Neural progenitor cell (in vitro differentiated cells): ENCODE results near the gene ADRA2B. TPM values are rescaled to one million over a fixed set of nuclear protein-coding genes. Genes with fewer than 3 reads are reported as not detected.

Experiments used
- DNase-seq: peaks from one replicate; pipeline ENCODE4 v3.0.0-alpha.2; 2016; ENCODE audit warnings: low spot score
- H2AFZ ChIP-seq: fragments of 200-600 bp; sonication (generic); replicated peaks from 2 replicates; pipeline ENCODE4 v1.6.1; 2016; ENCODE audit warnings: antibody characterized with exemption
- H3F3A ChIP-seq: fragments of 200-600 bp; sonication (generic); 2 replicates; pipeline ENCODE4 v1.6.1; 2016; ENCODE audit warnings: antibody characterized with exemption, low read depth
- H3K27ac ChIP-seq: fragments of 200-600 bp; sonication (generic); 2 replicates; pipeline ENCODE4 v1.5.1; 2016; ENCODE audit warnings: mild to moderate bottlenecking
- H3K27me3 ChIP-seq: fragments of 200-600 bp; sonication (generic); 2 replicates; pipeline ENCODE4 v1.6.1; 2016; ENCODE audit warnings: mild to moderate bottlenecking, moderate library complexity
- H3K36me3 ChIP-seq: fragments of 200-600 bp; sonication (generic); 2 replicates; pipeline ENCODE4 v1.5.1; 2016
- H3K4me1 ChIP-seq: fragments of 200-600 bp; sonication (generic); 2 replicates; pipeline ENCODE4 v1.6.1; 2016; ENCODE audit warnings: mixed run types
- H3K4me2 ChIP-seq: fragments of 200-600 bp; sonication (generic); 2 replicates; pipeline ENCODE4 v1.6.1; 2016
- H3K4me3 ChIP-seq: fragments of 200-600 bp; sonication (generic); 2 replicates; pipeline ENCODE4 v1.5.1; 2016
- H3K79me2 ChIP-seq: fragments of 200-600 bp; sonication (generic); 2 replicates; pipeline ENCODE4 v1.6.1; 2016; ENCODE audit warnings: low read depth
- H3K9ac ChIP-seq: fragments of 200-600 bp; sonication (generic); 2 replicates; pipeline ENCODE4 v1.6.1; 2016
- H3K9me3 ChIP-seq: fragments of 200-600 bp; sonication (generic); 2 replicates; pipeline ENCODE4 v1.5.1; 2016; ENCODE audit warnings: low read depth
- H4K20me1 ChIP-seq: fragments of 200-600 bp; sonication (generic); 2 replicates; pipeline ENCODE4 v1.6.1; 2016; ENCODE audit warnings: low read depth
- H3K27ac Mint-ChIP-seq: 3 replicates; pipeline ENCODE4 v1.8.0; 2021; ENCODE audit warnings: mixed read lengths
- H3K27me3 Mint-ChIP-seq: 2 replicates; pipeline ENCODE4 v1.8.0; 2022; ENCODE audit warnings: low read depth, mild to moderate bottlenecking, inconsistent platforms, moderate library complexity, mixed read lengths; ENCODE audit not compliant: insufficient read depth
- H3K36me3 Mint-ChIP-seq: 3 replicates; pipeline ENCODE4 v1.8.0; 2021; ENCODE audit warnings: mixed read lengths
- H3K4me1 Mint-ChIP-seq: 3 replicates; pipeline ENCODE4 v1.8.0; 2021; ENCODE audit warnings: mixed read lengths
- H3K4me3 Mint-ChIP-seq: 3 replicates; pipeline ENCODE4 v1.8.0; 2021; ENCODE audit warnings: mild to moderate bottlenecking, moderate library complexity, mixed read lengths
- H3K9me3 Mint-ChIP-seq: 3 replicates; pipeline ENCODE4 v1.8.0; 2020; ENCODE audit warnings: mixed read lengths
- EZH2 ChIP-seq: fragments of 200-600 bp; sonication (generic); IDR thresholded peaks from 2 replicates; pipeline ENCODE4 v1.6.1; 2017; ENCODE audit warnings: antibody characterized with exemption, mild to moderate bottlenecking, moderate library complexity
- EZH2phosphoT487 ChIP-seq: fragments of 200-600 bp; sonication (generic); IDR thresholded peaks from 2 replicates; pipeline ENCODE4 v1.6.1; 2017; ENCODE audit warnings: antibody characterized with exemption
- total RNA-seq: library from RNA; depleted of rRNA; stranded (reverse); fragments of >200 nt; gene quantifications from 2 replicates; pipeline ENCODE4 v1.2.3, GENCODE V29; 2015; ENCODE audit warnings: low replicate concordance
- TF ChIP-seq, protein P1 (sequence below): fragments of 200-600 bp; sonication (generic); IDR thresholded peaks from 2 replicates; pipeline ENCODE4 v1.5.1; 2017; ENCODE audit warnings: antibody characterized with exemption, mild to moderate bottlenecking

Gene ADRA2B
- total RNA-seq, 1 donor from 2014 or later, result 3.0 TPM

DNA sequence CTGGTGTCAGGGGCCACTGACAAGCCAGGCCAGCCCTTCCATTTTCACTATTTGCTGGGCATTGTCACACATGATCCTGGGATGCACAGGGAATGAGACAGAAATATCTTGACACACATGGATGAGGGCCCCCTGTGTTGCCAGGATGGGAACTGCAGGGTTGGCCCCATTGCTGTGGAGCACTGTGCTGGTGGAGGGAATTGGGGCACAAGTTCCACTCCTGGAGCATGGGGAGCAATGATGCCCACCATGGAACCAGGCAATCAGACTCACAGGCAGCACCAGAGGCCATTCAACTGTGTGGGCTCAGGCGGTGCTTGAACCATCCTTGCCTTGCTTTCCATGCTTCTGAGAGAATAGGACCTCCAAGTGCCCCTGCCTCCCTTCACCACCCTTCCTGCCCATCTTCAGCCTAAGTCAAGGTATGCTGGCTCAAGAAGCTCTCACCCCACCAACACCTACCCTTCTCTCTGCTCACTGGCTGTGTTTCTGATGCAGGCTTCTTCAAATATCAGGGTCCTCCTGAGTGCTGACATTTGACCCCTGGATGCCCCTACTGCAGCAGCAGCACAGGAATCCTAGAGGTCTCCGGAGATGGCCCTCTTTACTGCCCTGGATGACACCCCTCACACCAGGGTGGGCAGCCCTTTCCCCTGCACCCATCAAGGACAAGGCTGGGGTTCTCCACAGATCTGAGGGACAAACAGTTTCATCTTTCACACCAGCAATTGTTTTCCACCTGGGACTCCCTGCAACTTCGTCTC lies 11.0 kb downstream of the ADRA2B start:
- H3K4me2 ChIP-seq, result no peak overlapping the region
- no peaks in the 10 kb centered on the region for H4K20me1 ChIP-seq
- Mint-ChIP-seq H3K27me3 (peaks cover 9% of the 10 kb centered on the region), H3K9me3 (peaks cover 12% of the 10 kb centered on the region), H3K36me3 (no peaks in the 10 kb centered on the region), H3K4me3 (peak overlapping the region; percentile 28), H3K27ac (peak overlapping the region; percentile 17), H3K4me1 (peaks cover 28% of the 10 kb centered on the region)
- no peaks in the 10 kb centered on the region for H3K79me2 ChIP-seq
- H3K4me3 ChIP-seq, result no peak overlapping the region
- H3K36me3 ChIP-seq, result no peaks in the 10 kb centered on the region
- no peak overlapping the region for H3K27ac ChIP-seq
- H3K27me3 ChIP-seq, result no peaks in the 10 kb centered on the region
- DNase-seq, result no peak
- TF ChIP-seq EZH2phosphoT487, result no peak
- TF ChIP-seq, protein P1, sequence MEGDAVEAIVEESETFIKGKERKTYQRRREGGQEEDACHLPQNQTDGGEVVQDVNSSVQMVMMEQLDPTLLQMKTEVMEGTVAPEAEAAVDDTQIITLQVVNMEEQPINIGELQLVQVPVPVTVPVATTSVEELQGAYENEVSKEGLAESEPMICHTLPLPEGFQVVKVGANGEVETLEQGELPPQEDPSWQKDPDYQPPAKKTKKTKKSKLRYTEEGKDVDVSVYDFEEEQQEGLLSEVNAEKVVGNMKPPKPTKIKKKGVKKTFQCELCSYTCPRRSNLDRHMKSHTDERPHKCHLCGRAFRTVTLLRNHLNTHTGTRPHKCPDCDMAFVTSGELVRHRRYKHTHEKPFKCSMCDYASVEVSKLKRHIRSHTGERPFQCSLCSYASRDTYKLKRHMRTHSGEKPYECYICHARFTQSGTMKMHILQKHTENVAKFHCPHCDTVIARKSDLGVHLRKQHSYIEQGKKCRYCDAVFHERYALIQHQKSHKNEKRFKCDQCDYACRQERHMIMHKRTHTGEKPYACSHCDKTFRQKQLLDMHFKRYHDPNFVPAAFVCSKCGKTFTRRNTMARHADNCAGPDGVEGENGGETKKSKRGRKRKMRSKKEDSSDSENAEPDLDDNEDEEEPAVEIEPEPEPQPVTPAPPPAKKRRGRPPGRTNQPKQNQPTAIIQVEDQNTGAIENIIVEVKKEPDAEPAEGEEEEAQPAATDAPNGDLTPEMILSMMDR, result no peak
- no peak for TF ChIP-seq EZH2
- H2AFZ ChIP-seq, result no peak overlapping the region
- H3K9me3 ChIP-seq, result no peaks in the 10 kb centered on the region
- peaks cover 8% of the 10 kb centered on the region for H3F3A ChIP-seq
- peaks cover 23% of the 10 kb centered on the region for H3K4me1 ChIP-seq
- H3K9ac ChIP-seq, result no peak overlapping the region

DNA sequence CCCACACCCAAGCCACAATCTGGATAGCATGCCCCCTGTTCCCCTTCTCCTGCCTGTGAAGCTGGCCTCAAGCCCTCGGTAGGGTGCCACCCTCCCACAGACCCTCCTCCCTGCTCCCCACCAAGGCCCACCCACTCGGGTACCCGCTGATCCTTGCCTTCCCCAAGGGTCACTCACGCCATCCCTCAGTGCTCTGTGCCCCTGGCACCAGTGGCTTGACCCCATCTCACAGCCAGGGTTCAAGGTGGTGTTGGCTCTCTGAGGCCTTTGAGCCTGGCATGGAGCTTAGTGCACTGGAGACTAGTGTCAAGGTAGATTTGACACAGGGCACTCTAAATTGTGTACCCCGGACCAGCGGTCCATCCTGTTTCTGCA lies 11.9 kb downstream of the ADRA2B start:
- Histone ChIP-seq H3K27ac (no peak overlapping the region), H3K79me2 (no peaks in the 10 kb centered on the region), H2AFZ (no peak overlapping the region), H3K4me2 (no peak overlapping the region), H3K4me3 (no peak overlapping the region), H3K36me3 (no peaks in the 10 kb centered on the region), H3K27me3 (no peaks in the 10 kb centered on the region), H3K9ac (no peak overlapping the region), H4K20me1 (no peaks in the 10 kb centered on the region), H3K4me1 (peaks cover 23% of the 10 kb centered on the region), H3K9me3 (no peaks in the 10 kb centered on the region), H3F3A (peaks cover 8% of the 10 kb centered on the region)
- H3K27ac Mint-ChIP-seq, result no peak overlapping the region
- DNase-seq, result no peak
- no peaks in the 10 kb centered on the region for H3K36me3 Mint-ChIP-seq
- no peak overlapping the region for H3K4me3 Mint-ChIP-seq
- peaks cover 26% of the 10 kb centered on the region for H3K4me1 Mint-ChIP-seq
- TF ChIP-seq EZH2 (no peak), EZH2phosphoT487 (no peak)
- TF ChIP-seq, protein P1, result no peak
- H3K27me3 Mint-ChIP-seq, result peaks cover 9% of the 10 kb centered on the region
- peaks cover 12% of the 10 kb centered on the region for H3K9me3 Mint-ChIP-seq

DNA sequence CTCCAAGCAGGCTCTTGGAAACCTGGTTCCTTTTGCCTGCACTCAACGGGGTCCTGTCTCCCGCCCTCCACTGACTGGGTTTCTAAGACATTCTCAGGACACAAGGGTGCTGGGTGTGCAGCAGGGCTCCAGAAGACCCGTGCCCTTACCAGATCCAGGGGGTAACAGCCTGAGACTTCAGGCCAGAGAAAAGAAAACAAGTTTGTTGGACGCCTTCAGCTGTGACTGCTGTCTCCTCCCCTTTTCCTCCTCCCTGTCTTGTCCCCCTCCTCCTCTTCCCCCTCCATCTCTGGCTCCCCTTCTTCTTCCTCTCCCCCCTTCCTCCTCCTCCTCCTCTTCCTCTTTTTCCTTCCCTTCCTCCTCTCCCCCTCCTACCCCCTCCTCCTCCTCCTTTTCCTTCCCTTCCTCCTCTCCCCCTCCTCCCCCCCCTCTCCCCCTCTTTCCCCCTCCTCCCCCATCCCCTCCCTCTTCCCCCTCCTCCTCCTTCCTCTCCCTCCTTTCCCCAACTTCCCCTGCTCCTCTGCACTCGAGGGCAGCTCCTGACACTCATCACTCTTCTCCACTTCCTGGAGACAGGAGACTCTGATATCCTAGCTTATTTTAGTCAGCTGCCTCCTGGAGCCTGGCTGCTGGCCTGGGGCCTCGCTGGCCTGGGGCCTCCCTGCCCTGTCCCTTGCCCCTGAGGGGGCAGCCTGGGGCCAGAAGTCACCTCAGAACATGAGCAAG lies 12.4 kb downstream of the ADRA2B start:
- no peaks in the 10 kb centered on the region for H3K9me3 ChIP-seq
- H3K4me1 ChIP-seq, result peaks cover 19% of the 10 kb centered on the region
- Mint-ChIP-seq H3K27me3 (peaks cover 8% of the 10 kb centered on the region), H3K9me3 (peaks cover 12% of the 10 kb centered on the region), H3K27ac (peak overlapping the region; percentile 92), H3K4me1 (peaks cover 20% of the 10 kb centered on the region), H3K4me3 (no peak overlapping the region), H3K36me3 (no peaks in the 10 kb centered on the region)
- H3K9ac ChIP-seq, result no peak overlapping the region
- TF ChIP-seq EZH2 (no peak), EZH2phosphoT487 (no peak)
- TF ChIP-seq, protein P1, result no peak
- no peaks in the 10 kb centered on the region for H4K20me1 ChIP-seq
- no peak overlapping the region for H3K4me3 ChIP-seq
- DNase-seq, result no peak
- H2AFZ ChIP-seq, result peak overlapping the region; percentile 87
- H3K36me3 ChIP-seq, result no peaks in the 10 kb centered on the region
- H3F3A ChIP-seq, result peaks cover 8% of the 10 kb centered on the region
- H3K27me3 ChIP-seq, result no peaks in the 10 kb centered on the region
- no peak overlapping the region for H3K27ac ChIP-seq
- H3K79me2 ChIP-seq, result no peaks in the 10 kb centered on the region
- H3K4me2 ChIP-seq, result no peak overlapping the region
